ENCODE measurements around the gene PEX11G.

Gene PEX11G

DNA sequence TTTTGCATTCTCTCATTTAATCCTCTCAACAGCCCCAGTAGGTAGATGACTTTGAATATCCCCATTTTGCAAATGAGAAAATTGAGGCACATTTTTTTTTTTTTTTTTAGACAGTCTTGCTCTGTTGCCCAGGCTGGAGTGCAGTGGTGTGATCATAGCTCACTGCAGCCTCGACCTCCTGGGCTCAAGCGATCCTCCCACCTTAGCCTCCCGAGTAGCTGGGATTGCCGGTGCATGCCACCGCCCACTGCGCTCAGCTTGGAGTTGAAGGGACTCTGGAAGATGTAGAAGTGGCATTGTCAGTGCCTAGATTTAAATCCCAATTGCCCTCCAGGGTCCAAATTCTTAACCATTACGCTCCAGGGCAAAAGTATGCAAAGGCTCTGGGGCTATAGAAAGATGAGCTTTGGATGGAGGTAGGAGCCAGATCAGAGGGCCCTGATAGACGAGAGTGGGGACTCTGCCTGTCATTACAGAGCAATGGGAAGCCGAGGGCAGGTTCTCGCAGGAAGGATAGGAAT is 32.8 kb upstream of the PEX11G start:
- WGBS (ENCODE audit: insufficient coverage): 91% methylated on average over 6 of the region's 10 CpGs
- H3K27ac ChIP-seq (ENCODE audit: insufficient read depth in 1 of 2, low read depth in 1 of 2, low read length in 2 of 2, poor library complexity in 1 of 2, severe bottlenecking in 2 of 2): no peak overlapping the region

GRCh38 chr19:7520131-7521051 is 31.6 kb upstream of the PEX11G start:
- peaks cover 0 to 12% (median 2%) of the 10 kb centered on the region in 4 experiments for H3K36me3 ChIP-seq (ENCODE audit: control insufficient read depth in 4 of 4, insufficient read depth in 4 of 4, low read length in 3 of 4)
- CTCF ChIA-PET: interaction anchor here (0.9 to 1.5 kb wide), 4 partner anchors 11 to 31 kb away, joined by 3 to 4 read pairs (median 4); no protein-coding TSS in a partner anchor
- no peaks in the 10 kb centered on the region for H3K27me3 ChIP-seq (replicated peaks in 2 of 5; ENCODE audit: control insufficient read depth in 4 of 5, insufficient read depth in 5 of 5, low read length in 4 of 5)
- WGBS (ENCODE audit: insufficient coverage): 97% methylated on average over 43 of the region's 51 CpGs
- no peak for DNase-seq
- H3K4me3 ChIP-seq (ENCODE audit: control insufficient read depth in 1 of 7, extremely low read depth in 1 of 7, insufficient read depth in 4 of 7, low read depth in 2 of 7, low read length in 6 of 7): no peak overlapping the region
- POLR2A ChIA-PET: no interaction called here
- H3K27ac ChIP-seq (ENCODE audit: insufficient read depth in 1 of 2, low read depth in 1 of 2, low read length in 2 of 2, poor library complexity in 1 of 2, severe bottlenecking in 2 of 2): no peak overlapping the region
- H3K9me3 ChIP-seq (ENCODE audit: control extremely low read depth in 1 of 5, control insufficient read depth in 4 of 5, insufficient read depth in 2 of 5, low read depth in 1 of 5, low read length in 4 of 5): no peaks in the 10 kb centered on the region
- peaks cover 3 to 34% (median 27%) of the 10 kb centered on the region in 4 experiments for H3K4me1 ChIP-seq (ENCODE audit: control extremely low read depth in 1 of 4, control insufficient read depth in 4 of 4, insufficient read depth in 4 of 4, low read length in 3 of 4)

More for the DNA sequence above, 32.8 kb upstream of the PEX11G start:
- peaks cover 0 to 13% (median 4%) of the 10 kb centered on the region in 4 experiments for H3K36me3 ChIP-seq (ENCODE audit: control insufficient read depth in 4 of 4, insufficient read depth in 4 of 4, low read length in 3 of 4)
- no peaks in the 10 kb centered on the region for H3K9me3 ChIP-seq (ENCODE audit: control extremely low read depth in 1 of 5, control insufficient read depth in 4 of 5, insufficient read depth in 2 of 5, low read depth in 1 of 5, low read length in 4 of 5)
- H3K27me3 ChIP-seq (replicated peaks in 2 of 5; ENCODE audit: control insufficient read depth in 4 of 5, insufficient read depth in 5 of 5, low read length in 4 of 5): no peaks in the 10 kb centered on the region
- H3K4me3 ChIP-seq (ENCODE audit: control insufficient read depth in 1 of 7, extremely low read depth in 1 of 7, insufficient read depth in 4 of 7, low read depth in 2 of 7, low read length in 6 of 7): peak overlapping the region in 5 of 7 experiments; percentile 52 to 80 (median 75)
- no peak for DNase-seq
- ChIA-PET POLR2A (no interaction called here), CTCF (interaction anchor here (0.7 to 2.5 kb wide), 5 partner anchors 12 to 258 kb away, joined by 3 to 8 read pairs (median 4); a partner anchor contains a TSS)
- H3K4me1 ChIP-seq (ENCODE audit: control extremely low read depth in 1 of 4, control insufficient read depth in 4 of 4, insufficient read depth in 4 of 4, low read length in 3 of 4): peaks cover 3 to 26% (median 22%) of the 10 kb centered on the region in 4 experiments

DNA sequence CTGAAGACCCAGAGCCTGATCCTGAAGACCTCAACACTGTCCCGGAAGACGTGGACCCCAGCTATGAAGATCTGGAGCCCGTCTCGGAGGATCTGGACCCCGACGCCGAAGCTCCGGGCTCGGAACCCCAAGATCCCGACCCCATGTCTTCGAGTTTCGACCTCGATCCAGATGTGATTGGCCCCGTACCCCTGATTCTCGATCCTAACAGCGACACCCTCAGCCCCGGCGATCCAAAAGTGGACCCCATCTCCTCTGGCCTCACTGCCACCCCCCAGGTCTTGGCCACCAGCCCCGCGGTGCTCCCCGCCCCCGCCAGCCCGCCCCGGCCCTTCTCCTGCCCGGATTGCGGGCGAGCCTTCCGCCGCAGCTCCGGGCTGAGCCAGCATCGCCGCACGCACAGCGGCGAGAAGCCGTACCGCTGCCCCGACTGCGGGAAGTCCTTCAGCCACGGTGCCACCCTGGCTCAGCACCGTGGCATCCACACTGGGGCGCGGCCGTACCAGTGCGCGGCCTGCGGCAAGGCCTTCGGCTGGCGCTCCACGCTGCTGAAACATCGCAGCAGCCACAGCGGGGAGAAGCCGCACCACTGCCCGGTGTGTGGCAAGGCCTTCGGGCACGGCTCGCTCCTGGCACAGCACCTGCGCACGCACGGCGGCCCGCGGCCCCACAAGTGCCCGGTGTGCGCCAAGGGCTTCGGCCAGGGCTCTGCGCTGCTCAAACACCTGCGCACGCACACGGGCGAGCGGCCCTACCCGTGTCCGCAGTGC is 30.7 kb upstream of the PEX11G start:
- Histone ChIP-seq H3K36me3 (ENCODE audit: control insufficient read depth in 4 of 4, insufficient read depth in 4 of 4, low read length in 3 of 4) (peaks cover 0 to 12% (median under 1%) of the 10 kb centered on the region in 4 experiments), H3K27me3 (replicated peaks in 2 of 5; ENCODE audit: control insufficient read depth in 4 of 5, insufficient read depth in 5 of 5, low read length in 4 of 5) (no peaks in the 10 kb centered on the region), H3K4me1 (ENCODE audit: control extremely low read depth in 1 of 4, control insufficient read depth in 4 of 4, insufficient read depth in 4 of 4, low read length in 3 of 4) (peaks cover 3 to 36% (median 27%) of the 10 kb centered on the region in 4 experiments), H3K4me3 (ENCODE audit: control insufficient read depth in 1 of 7, extremely low read depth in 1 of 7, insufficient read depth in 4 of 7, low read depth in 2 of 7, low read length in 6 of 7) (no peak overlapping the region), H3K27ac (ENCODE audit: insufficient read depth in 1 of 2, low read depth in 1 of 2, low read length in 2 of 2, poor library complexity in 1 of 2, severe bottlenecking in 2 of 2) (no peak overlapping the region), H3K9me3 (ENCODE audit: control extremely low read depth in 1 of 5, control insufficient read depth in 4 of 5, insufficient read depth in 2 of 5, low read depth in 1 of 5, low read length in 4 of 5) (no peaks in the 10 kb centered on the region)
- POLR2A ChIA-PET: no interaction called here
- 96% methylated on average over 55 of the region's 74 CpGs for WGBS (ENCODE audit: insufficient coverage)
- CTCF ChIA-PET: no interaction called here
- no peak for DNase-seq

DNA sequence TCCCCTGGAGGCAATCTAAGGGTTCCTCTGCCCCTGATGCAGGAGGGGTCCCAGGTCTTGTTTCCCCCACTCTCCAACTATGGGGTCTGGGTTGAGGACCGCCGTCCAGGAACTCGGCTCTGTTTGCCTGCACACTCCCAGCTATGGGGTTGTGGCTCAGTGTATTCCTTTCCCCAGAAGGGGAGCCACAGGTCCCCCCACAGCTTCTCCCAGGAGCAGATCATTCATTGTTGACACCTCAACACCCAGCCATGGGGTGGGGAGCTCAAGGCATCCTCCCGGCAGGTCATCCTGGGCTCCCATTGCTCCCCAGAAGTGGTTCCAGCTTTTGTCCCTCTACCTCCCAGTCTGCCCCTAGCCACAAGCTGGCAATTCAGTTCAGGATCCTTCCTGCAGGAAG is 28.0 kb upstream of the PEX11G start:
- H3K4me3 ChIP-seq (ENCODE audit: control insufficient read depth in 1 of 7, extremely low read depth in 1 of 7, insufficient read depth in 4 of 7, low read depth in 2 of 7, low read length in 6 of 7): peak overlapping the region in 6 of 7 experiments; percentile 25 to 77 (median 68)
- peaks cover 0 to 19% (median 12%) of the 10 kb centered on the region in 4 experiments for H3K4me1 ChIP-seq (ENCODE audit: control extremely low read depth in 1 of 4, control insufficient read depth in 4 of 4, insufficient read depth in 4 of 4, low read length in 3 of 4)
- WGBS (ENCODE audit: insufficient coverage): 89% methylated on average over 3 of the region's 4 CpGs
- H3K27me3 ChIP-seq (replicated peaks in 2 of 5; ENCODE audit: control insufficient read depth in 4 of 5, insufficient read depth in 5 of 5, low read length in 4 of 5): no peaks in the 10 kb centered on the region
- peak overlapping the region in 1 of 2 experiments; percentile 54 for H3K27ac ChIP-seq (ENCODE audit: insufficient read depth in 1 of 2, low read depth in 1 of 2, low read length in 2 of 2, poor library complexity in 1 of 2, severe bottlenecking in 2 of 2)
- H3K9me3 ChIP-seq (ENCODE audit: control extremely low read depth in 1 of 5, control insufficient read depth in 4 of 5, insufficient read depth in 2 of 5, low read depth in 1 of 5, low read length in 4 of 5): no peaks in the 10 kb centered on the region
- DNase-seq: no peak
- POLR2A ChIA-PET: interaction anchor here (1.4 kb wide), 1 partner anchor 28 kb away, joined by 4 read pairs; no protein-coding TSS in a partner anchor
- H3K36me3 ChIP-seq (ENCODE audit: control insufficient read depth in 4 of 4, insufficient read depth in 4 of 4, low read length in 3 of 4): peaks cover 0 to 12% (median 0%) of the 10 kb centered on the region in 4 experiments
- CTCF ChIA-PET: interaction anchor here (0.9 to 1.5 kb wide), 4 partner anchors 9 to 30 kb away, joined by 3 to 7 read pairs (median 3); a partner anchor contains a TSS

GRCh38 chr19:7516333-7516732 is 27.5 kb upstream of the PEX11G start:
- POLR2A ChIA-PET: interaction anchor here (1.4 kb wide), 1 partner anchor 28 kb away, joined by 4 read pairs; no protein-coding TSS in a partner anchor
- CTCF ChIA-PET: interaction anchor here (0.9 to 1.5 kb wide), 4 partner anchors 10 to 29 kb away, joined by 3 to 7 read pairs (median 3); a partner anchor contains a TSS
- Histone ChIP-seq H3K4me1 (ENCODE audit: control extremely low read depth in 1 of 4, control insufficient read depth in 4 of 4, insufficient read depth in 4 of 4, low read length in 3 of 4) (peaks cover 0 to 17% (median 9%) of the 10 kb centered on the region in 4 experiments), H3K27me3 (replicated peaks in 2 of 5; ENCODE audit: control insufficient read depth in 4 of 5, insufficient read depth in 5 of 5, low read length in 4 of 5) (no peaks in the 10 kb centered on the region), H3K27ac (ENCODE audit: insufficient read depth in 1 of 2, low read depth in 1 of 2, low read length in 2 of 2, poor library complexity in 1 of 2, severe bottlenecking in 2 of 2) (peak overlapping the region in 1 of 2 experiments; percentile 54), H3K4me3 (ENCODE audit: control insufficient read depth in 1 of 7, extremely low read depth in 1 of 7, insufficient read depth in 4 of 7, low read depth in 2 of 7, low read length in 6 of 7) (peak overlapping the region; percentile 35 to 77 (median 64)), H3K36me3 (ENCODE audit: control insufficient read depth in 4 of 4, insufficient read depth in 4 of 4, low read length in 3 of 4) (peaks cover 0 to 12% (median 0%) of the 10 kb centered on the region in 4 experiments), H3K9me3 (ENCODE audit: control extremely low read depth in 1 of 5, control insufficient read depth in 4 of 5, insufficient read depth in 2 of 5, low read depth in 1 of 5, low read length in 4 of 5) (no peaks in the 10 kb centered on the region)
- 0% methylated on average over 8 of the region's 28 CpGs for WGBS (ENCODE audit: insufficient coverage)
- no peak for DNase-seq

- peak in 2 of 3 donors; percentile 49 to 55 for DNase-seq
- WGBS (ENCODE audit: insufficient coverage): under 1% methylated on average over 29 of the region's 33 CpGs
- Histone ChIP-seq H3K9me3 (ENCODE audit: control extremely low read depth in 1 of 5, control insufficient read depth in 4 of 5, insufficient read depth in 2 of 5, low read depth in 1 of 5, low read length in 4 of 5) (no peaks in the 10 kb centered on the region), H3K36me3 (ENCODE audit: control insufficient read depth in 4 of 4, insufficient read depth in 4 of 4, low read length in 3 of 4) (peaks cover 0 to 12% (median 0%) of the 10 kb centered on the region in 4 experiments), H3K27me3 (replicated peaks in 2 of 5; ENCODE audit: control insufficient read depth in 4 of 5, insufficient read depth in 5 of 5, low read length in 4 of 5) (no peaks in the 10 kb centered on the region), H3K4me1 (ENCODE audit: control extremely low read depth in 1 of 4, control insufficient read depth in 4 of 4, insufficient read depth in 4 of 4, low read length in 3 of 4) (peaks cover 0 to 17% (median 9%) of the 10 kb centered on the region in 4 experiments), H3K27ac (ENCODE audit: insufficient read depth in 1 of 2, low read depth in 1 of 2, low read length in 2 of 2, poor library complexity in 1 of 2, severe bottlenecking in 2 of 2) (peak within 1 kb of the TSS in 1 of 2 experiments; percentile 54), H3K4me3 (ENCODE audit: control insufficient read depth in 1 of 7, extremely low read depth in 1 of 7, insufficient read depth in 4 of 7, low read depth in 2 of 7, low read length in 6 of 7) (peak within 1 kb of the TSS; percentile 35 to 77 (median 64))
- ChIA-PET POLR2A (interaction anchor here (1.4 kb wide), 1 partner anchor 29 kb away, joined by 4 read pairs; no protein-coding TSS in a partner anchor), CTCF (interaction anchor here (1.2 kb wide), 1 partner anchor 19 kb away, joined by 7 read pairs; a partner anchor contains a TSS)
Measured at GRCh38 chr19:7515645-7516151, 26.9 kb upstream of the PEX11G start, which contains the start of gene ZNF358. Gene ZNF358, plus strand, starts transcription at chr19:7516103. Its CDS starts 3,140 bp downstream, at chr19:7519243.

Measured in common myeloid progenitor, CD34-positive (primary cell).